ENCODE data around the gene GAREM1.
"Not testable (repeated sequence)": the region's sequence is repeated elsewhere in the genome, so short reads cannot be mapped to it uniquely, and the experiment has no call there.

Gene GAREM1

DNA sequence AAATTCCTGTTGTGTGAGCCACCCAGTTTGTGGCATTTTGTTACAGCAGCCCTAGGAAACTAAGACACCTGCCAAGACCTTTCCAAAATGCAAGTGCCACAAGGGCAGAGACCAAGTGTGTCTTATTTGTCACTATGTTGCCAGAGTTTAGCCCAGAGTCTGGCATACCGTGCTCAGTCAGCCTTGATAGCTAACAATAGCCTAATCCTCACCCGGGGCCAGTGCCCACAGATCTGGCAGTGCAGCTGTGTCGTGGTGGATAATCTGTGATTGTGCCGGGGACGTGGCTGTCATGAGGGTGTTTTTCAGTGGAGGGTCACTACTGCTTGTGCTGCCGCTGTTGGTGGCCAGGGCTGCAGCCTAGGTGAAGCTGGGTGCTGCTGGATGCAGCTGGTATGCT lies 227.3 kb downstream of the GAREM1 start:
- DNase-seq (ENCODE audit: low read depth): no peak
- TF ChIP-seq CTCF (IDR thresholded peaks at IDR 0.05; ENCODE audit: low read length, missing control alignments): no peak

GRCh38 chr18:32242395-32242794 lies 228.3 kb downstream of the GAREM1 start:
- no peak for TF ChIP-seq CTCF (IDR thresholded peaks at IDR 0.05; ENCODE audit: low read length, missing control alignments)
- no peak overlapping the region for H3K4me3 ChIP-seq (replicated peaks; ENCODE audit: low read depth, low read length)
- DNase-seq (ENCODE audit: low read depth): no peak

More for the DNA sequence above, 227.3 kb downstream of the GAREM1 start:
- H3K4me3 ChIP-seq (replicated peaks; ENCODE audit: low read depth, low read length): no peak overlapping the region

GRCh38 chr18:32238635-32239268 lies 231.9 kb downstream of the GAREM1 start:
- no peak overlapping the region for H3K4me3 ChIP-seq (replicated peaks; ENCODE audit: low read depth, low read length)
- no peak for TF ChIP-seq CTCF (IDR thresholded peaks at IDR 0.05; ENCODE audit: low read length, missing control alignments)
- no peak for DNase-seq (ENCODE audit: low read depth)

GRCh38 chr18:32237049-32237448 lies 233.6 kb downstream of the GAREM1 start:
- no peak for TF ChIP-seq CTCF (IDR thresholded peaks at IDR 0.05; ENCODE audit: low read length, missing control alignments)
- H3K4me3 ChIP-seq (replicated peaks; ENCODE audit: low read depth, low read length): no peak overlapping the region
- DNase-seq (ENCODE audit: low read depth): no peak

GRCh38 chr18:32233348-32233747 lies 237.3 kb downstream of the GAREM1 start:
- not testable (repeated sequence) for H3K4me3 ChIP-seq (replicated peaks; ENCODE audit: low read depth, low read length); DNase-seq (ENCODE audit: low read depth)

GRCh38 chr18:32219431-32220018 lies 251.2 kb downstream of the GAREM1 start:
- no peak for TF ChIP-seq CTCF (IDR thresholded peaks at IDR 0.05; ENCODE audit: low read length, missing control alignments)
- no peak for DNase-seq (ENCODE audit: low read depth)

DNA sequence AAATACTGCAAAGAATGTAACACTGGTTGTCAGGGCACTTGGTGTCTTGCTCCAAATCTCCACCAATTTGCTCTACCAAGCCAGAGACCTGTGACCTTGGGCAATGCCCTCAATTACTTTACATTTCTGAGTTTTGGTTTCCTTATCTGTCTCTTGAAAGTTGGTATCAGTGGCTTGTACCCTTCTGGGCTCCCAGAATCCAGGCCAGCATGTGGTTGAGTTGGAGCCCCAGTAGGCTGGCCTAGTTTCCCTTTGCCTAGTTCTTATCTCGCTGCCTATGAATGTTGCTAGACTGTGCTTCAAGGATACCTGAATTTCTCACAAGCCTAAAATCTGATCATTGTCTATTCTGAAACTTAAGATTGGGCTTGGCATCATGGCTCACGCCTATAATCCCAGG lies 254.3 kb downstream of the GAREM1 start:
- TF ChIP-seq CTCF (IDR thresholded peaks at IDR 0.05; ENCODE audit: low read length, missing control alignments): no peak
- H3K4me3 ChIP-seq (replicated peaks; ENCODE audit: low read depth, low read length): no peak overlapping the region
- DNase-seq (ENCODE audit: low read depth): no peak

More at GRCh38 chr18:32219431-32220018, 251.2 kb downstream of the GAREM1 start:
- H3K4me3 ChIP-seq (replicated peaks; ENCODE audit: low read depth, low read length): no peak overlapping the region
